Hepatocyte (in vitro differentiated cells): ENCODE data around the gene MEAK7.

Source experiments
- EZH2 ChIP-seq: fragments of 200-600 bp; sonication (generic); IDR thresholded peaks from 2 replicates; pipeline ENCODE4 v1.6.1; 2016; ENCODE audit warnings: antibody characterized with exemption, mild to moderate bottlenecking, borderline replicate concordance
- TF ChIP-seq, protein P1 (sequence below): fragments of 200-600 bp; sonication (generic); IDR thresholded peaks from 2 replicates; pipeline ENCODE4 v1.5.1; 2016; ENCODE audit warnings: antibody characterized with exemption, mild to moderate bottlenecking; ENCODE audit not compliant: poor library complexity

DNA sequence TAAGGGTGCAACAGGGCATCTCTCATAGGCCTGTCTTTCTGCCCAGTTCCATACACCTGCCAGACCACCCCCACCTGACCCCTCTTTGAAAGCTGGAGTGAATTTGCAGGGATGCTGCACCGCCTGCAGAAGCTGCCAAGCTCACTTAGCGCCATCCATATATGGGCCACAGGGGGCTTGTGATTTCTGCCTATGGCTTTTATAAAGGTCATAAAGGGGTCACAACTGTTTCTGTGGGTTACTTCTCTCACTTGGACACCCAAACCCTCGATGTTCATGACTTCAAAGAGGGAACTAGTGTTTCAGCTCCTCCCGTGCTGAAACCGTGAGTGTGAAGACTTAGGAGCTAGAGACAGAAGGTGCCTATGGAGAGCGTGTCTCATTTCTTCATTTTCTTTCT lies 23.9 kb upstream of the MEAK7 start:
- TF ChIP-seq, protein P1, sequence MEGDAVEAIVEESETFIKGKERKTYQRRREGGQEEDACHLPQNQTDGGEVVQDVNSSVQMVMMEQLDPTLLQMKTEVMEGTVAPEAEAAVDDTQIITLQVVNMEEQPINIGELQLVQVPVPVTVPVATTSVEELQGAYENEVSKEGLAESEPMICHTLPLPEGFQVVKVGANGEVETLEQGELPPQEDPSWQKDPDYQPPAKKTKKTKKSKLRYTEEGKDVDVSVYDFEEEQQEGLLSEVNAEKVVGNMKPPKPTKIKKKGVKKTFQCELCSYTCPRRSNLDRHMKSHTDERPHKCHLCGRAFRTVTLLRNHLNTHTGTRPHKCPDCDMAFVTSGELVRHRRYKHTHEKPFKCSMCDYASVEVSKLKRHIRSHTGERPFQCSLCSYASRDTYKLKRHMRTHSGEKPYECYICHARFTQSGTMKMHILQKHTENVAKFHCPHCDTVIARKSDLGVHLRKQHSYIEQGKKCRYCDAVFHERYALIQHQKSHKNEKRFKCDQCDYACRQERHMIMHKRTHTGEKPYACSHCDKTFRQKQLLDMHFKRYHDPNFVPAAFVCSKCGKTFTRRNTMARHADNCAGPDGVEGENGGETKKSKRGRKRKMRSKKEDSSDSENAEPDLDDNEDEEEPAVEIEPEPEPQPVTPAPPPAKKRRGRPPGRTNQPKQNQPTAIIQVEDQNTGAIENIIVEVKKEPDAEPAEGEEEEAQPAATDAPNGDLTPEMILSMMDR, result no peak
- TF ChIP-seq EZH2, result no peak
